ENCODE measurements around the gene SPG11. TPM values are rescaled to one million over a fixed set of nuclear protein-coding genes. Genes with fewer than 3 reads are reported as not detected.
"Not testable (repeated sequence)": the region's sequence is repeated elsewhere in the genome, so short reads cannot be mapped to it uniquely, and the experiment has no call there.

Gene SPG11
- polyA plus RNA-seq, 3 donors: 70.8 to 71.2 (median 71.1) TPM

DNA sequence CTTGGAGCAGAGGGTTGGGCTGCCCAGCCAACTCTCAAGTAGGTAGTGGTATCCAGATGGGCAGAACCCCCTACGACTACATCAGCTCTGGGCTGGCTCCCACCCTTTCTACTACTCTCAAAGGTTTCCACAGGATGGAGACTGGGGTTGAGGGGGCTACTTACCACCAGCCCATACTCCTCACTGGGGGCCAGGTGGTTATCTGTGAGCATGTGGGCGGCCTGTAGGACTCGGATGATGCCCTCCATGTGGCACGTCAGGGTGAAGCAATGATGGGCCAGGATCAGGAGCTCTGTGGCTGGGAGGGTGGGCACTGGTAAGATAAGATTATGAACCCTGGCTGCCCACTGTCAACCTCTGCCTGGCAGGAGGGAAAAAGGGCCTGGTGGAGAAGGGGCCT is 93.1 kb downstream of the SPG11 start:
- DNase-seq (ENCODE audit: low read depth in 3 of 3, low spot score in 2 of 3): no peak

- DNase-seq (ENCODE audit: low read depth in 3 of 3, low spot score in 2 of 3): no peak
Observed at GRCh38 chr15:44569316-44569715, 94.1 kb downstream of the SPG11 start.

DNA sequence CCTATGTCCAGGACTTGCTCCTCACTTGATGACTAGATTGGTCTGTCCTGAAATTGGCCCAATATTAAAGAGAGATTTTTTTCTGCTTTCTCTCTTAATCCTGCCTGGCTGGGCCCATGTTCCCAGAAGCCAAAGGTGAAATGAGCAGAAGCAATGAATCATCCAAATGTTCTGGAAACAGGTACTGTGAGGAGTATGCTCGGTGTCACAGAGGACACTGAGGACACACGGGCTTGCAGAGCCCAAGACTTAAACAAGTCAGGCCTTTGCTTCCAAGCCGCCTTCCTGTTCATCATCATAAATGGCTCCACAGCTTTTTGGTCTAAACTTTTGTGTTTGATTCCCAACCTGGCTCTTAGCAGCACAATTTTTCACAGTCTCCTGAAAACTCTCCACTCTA is 95.1 kb downstream of the SPG11 start:
- DNase-seq (ENCODE audit: low read depth in 3 of 3, low spot score in 2 of 3): no peak

- no peak for DNase-seq (ENCODE audit: low read depth in 3 of 3, low spot score in 2 of 3)
Observed at GRCh38 chr15:44566155-44566540, 97.3 kb downstream of the SPG11 start.

- no peak for DNase-seq (ENCODE audit: low read depth in 3 of 3, low spot score in 2 of 3)
Observed at GRCh38 chr15:44565387-44566154, 97.9 kb downstream of the SPG11 start.

GRCh38 chr15:44560926-44561325 is 102.5 kb downstream of the SPG11 start:
- not testable (repeated sequence) for DNase-seq (ENCODE audit: low read depth in 3 of 3, low spot score in 2 of 3)

GRCh38 chr15:44554934-44555723 is 108.3 kb downstream of the SPG11 start:
- no peak for DNase-seq (ENCODE audit: low read depth in 3 of 3, low spot score in 2 of 3)

DNA sequence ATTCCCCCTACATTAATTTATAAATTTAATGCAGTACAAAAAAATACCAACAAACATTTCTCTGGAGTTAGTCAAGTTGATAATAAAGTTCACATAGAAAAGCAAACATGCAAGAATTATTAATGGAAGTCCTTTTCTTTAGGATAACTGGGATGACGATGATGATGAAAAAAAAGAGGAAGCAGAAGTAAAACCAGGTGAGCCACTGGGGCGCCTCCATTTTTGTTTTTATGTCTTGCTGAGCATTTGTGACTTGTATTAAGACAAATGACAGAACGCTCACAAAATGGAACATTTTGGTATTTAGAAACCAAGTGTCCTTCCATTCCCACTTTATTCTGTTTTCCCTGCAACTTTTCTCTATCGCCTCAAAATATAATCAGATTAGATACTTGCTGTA is 112.7 kb downstream of the SPG11 start:
- no peak for DNase-seq (ENCODE audit: low read depth in 3 of 3, low spot score in 2 of 3)

DNA sequence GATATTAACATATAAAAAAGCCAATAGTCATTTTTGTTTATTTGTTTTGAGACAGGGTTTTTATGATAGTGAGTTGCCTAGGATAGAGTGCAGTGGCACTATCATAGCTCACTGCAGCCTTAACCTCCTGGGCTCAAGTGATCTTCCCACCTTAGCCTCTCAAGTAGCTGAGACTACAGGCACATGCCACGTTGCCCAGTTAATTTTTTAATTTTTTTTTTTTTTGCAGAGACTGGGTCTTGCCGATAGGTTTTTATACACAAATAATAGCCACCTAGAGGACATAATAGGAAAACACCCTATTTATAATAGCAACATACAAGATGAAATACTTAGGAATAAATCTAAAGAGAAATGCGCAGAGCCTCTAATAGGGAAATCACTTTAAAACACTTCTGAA is 113.2 kb downstream of the SPG11 start:
- no peak for DNase-seq (ENCODE audit: low read depth in 3 of 3, low spot score in 2 of 3)

DNA sequence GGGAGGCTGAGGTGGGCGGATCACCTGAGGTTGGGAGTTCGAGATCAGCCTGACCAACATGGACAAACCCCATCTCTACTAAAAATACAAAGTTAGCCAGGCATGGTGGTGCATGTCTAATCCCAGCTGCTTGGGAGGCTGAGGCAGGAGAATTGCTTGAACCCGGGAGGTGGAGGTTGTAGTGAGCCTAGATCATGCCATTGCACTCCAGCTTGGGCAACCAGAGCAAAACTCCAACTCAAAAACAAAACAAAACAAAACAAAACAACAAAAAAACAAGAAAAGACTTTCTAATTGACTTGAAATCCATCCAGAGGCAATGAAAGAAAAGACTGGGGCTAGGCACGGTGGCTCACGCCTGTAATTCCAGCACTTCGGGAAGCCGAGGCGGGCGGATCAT is 114.3 kb downstream of the SPG11 start:
- DNase-seq (ENCODE audit: low read depth in 3 of 3, low spot score in 2 of 3): not testable (repeated sequence)

DNA sequence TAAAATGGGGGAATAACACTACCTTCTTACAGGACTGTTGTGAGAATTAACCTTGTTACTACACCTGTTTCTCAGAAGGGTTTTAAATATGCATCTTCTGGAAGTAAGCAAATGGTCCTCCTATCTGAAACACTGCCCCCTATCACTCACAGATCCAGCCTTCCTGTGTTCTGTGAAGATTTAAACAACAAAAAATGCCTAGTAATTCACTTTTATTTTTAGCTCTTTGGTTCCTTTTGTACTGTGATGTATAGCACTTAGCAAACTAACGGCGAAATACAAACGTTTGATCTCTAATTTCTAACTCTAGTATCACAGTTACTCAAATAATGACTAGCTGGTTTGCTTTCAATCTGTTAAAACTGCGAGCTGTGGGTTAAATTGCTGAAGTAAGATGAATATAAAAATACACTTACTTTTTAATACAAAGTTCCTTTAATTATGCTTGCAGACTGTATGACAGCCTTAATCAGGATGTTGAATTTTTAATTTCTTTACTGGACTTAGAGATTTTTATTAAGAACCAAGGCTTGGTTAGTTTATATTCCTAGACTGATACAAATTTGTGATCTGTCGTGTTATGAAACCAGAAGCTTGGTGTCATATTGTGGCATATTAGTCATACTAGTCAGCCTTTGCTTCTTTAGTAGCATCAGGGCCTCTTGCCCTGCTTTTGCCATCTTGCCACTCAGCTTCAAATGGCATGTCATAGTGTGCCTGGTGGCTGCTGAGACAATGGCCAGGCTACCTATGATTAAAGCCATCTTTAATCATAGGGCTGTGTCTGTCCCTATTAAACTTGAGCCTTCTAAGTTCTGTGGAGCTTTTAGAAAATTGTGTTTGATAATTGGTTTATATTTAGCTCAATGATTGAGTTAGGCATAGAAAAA is 117.3 kb downstream of the SPG11 start:
- no peak for DNase-seq (ENCODE audit: low read depth in 3 of 3, low spot score in 2 of 3)

GRCh38 chr15:44544745-44545144 is 118.7 kb downstream of the SPG11 start:
- DNase-seq (ENCODE audit: low read depth in 3 of 3, low spot score in 2 of 3): not testable (repeated sequence)

DNA sequence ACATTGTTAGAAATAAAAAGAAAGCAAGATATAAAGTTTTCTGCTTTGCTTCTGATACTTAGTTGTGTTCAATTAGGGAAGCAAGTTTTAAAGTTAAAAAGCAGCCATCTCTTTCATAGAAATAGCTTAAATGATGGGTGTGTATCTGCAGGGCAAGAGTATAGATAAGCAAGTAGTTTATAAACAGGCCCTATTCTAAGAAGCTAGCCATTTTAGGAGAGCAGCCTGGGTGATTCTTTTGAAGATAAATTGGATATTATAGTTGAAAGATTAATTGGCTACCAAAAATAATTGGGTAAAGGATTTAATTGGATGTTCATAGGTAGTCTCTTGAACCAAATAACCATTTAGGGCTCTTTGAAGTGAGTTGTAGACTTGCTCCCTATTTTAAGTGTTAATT is 120.9 kb downstream of the SPG11 start:
- DNase-seq (ENCODE audit: low read depth in 3 of 3, low spot score in 2 of 3): no peak

- DNase-seq (ENCODE audit: low read depth in 3 of 3, low spot score in 2 of 3): no peak
Observed at GRCh38 chr15:44541282-44541958, 122.0 kb downstream of the SPG11 start.

- DNase-seq (ENCODE audit: low read depth in 3 of 3, low spot score in 2 of 3): peak in 1 of 3 donors; percentile 20
Observed at GRCh38 chr15:44537735-44538240, 125.7 kb downstream of the SPG11 start.

DNA sequence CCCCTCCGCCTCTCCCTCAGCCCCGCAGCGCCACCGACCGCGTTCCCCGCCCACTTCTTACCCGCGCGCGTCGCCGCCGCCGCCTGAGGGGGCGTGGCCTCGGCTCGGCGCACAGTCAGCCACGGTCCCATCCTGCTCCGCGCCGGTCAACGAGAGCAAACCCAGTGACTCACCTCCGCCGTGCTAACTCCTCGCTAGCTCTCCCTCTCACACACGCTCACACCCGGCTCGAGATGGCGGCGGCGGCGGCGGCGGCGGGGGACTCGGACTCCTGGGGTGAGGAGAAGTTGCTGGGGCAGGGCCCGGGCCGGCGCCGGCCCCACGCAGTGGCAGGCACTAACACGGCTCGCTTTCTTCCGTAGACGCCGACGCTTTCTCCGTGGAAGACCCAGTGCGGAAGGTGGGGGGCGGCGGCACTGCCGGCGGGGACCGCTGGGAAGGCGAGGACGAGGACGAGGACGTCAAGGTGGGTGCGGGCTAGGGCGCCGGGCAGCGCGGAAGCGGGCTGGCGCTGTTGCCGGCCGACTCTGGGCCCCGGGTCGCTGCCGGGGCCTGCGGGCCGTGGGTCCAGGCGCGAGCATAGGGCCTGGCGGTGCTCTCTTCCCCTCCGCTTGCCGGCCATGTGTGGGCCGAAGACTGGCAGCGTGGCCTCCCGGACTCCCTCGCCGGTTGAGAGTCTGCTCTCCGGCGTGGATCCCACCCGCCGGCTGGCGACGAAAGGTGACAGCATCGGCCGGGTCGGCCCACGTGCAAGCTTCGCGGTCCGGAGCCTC is 126.3 kb downstream of the SPG11 start, which contains the start of gene EIF3J:
EIF3J (plus strand) TSS at position 186 of the 773 bp plus-strand sequence; CDS start at position 234, 48 bp downstream.
- DNase-seq (ENCODE audit: low read depth in 3 of 3, low spot score in 2 of 3): peak; percentile 72 to 90 (median 89)

- peak in 2 of 3 donors; percentile 72 to 78 for DNase-seq (ENCODE audit: low read depth in 3 of 3, low spot score in 2 of 3)
Observed at GRCh38 chr15:44536302-44536961, 127.0 kb downstream of the SPG11 start.

DNA sequence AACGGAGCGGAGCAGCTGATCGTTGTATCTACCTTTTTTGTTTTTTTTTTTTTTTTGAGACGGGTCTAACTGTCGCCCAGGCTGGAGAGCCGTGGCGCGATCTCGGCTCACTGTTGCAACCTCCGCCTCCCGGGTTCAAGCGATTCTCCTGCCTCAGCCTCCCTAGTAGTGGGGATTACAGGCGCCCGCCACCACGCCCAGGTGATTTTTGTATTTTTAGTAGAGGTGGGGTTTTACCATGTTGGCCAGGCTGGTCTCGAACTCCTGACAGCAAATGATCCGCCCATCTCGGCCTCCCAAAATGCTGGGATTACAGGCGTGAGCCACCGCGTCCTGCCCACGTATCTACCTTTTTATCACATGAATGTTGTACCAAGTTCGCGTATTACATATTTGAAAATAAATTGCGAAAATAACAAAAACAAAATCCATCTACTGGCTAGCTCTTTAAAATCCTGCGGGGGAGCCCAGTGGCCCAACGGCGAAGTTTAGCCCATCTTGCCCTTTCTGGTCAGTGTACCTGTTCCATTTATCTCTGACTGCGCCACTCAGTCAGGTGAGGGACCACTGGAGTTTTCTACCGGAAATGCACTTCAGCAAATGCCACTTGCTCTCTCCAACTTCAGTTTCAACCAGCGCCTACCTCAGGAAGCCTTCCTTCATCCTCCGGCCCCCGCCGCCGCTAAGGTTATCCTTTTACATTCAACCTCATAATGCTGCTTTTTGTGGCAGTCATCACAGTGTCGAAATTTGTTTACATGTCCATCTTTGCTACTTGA is 127.8 kb downstream of the SPG11 start:
- peak in 1 of 3 donors; percentile 27 for DNase-seq (ENCODE audit: low read depth in 3 of 3, low spot score in 2 of 3)
